Endodermal cell (in vitro differentiated cells): Measurements from ENCODE around the gene FOXP4. TPM values are rescaled to one million over a fixed set of nuclear protein-coding genes. Genes with fewer than 3 reads are reported as not detected.

ENCODE experiments used
- DNase-seq: peaks from one replicate; pipeline ENCODE4 v3.0.0-alpha.2; 2017
- H3K27ac ChIP-seq: 2 replicates; pipeline ENCODE4 v1.5.1; 2013; ENCODE audit warnings: mild to moderate bottlenecking, low read depth, low read length, moderate library complexity
- H3K27me3 ChIP-seq: 2 replicates; pipeline ENCODE4 v1.6.1; 2013; ENCODE audit warnings: mild to moderate bottlenecking, low read length, moderate library complexity; ENCODE audit not compliant: insufficient read depth, control insufficient read depth, poor library complexity, severe bottlenecking
- H3K36me3 ChIP-seq: 2 replicates; pipeline ENCODE4 v1.7.0; 2013; ENCODE audit warnings: mild to moderate bottlenecking, low read length, moderate library complexity; ENCODE audit not compliant: control insufficient read depth, insufficient read depth
- H3K4me1 ChIP-seq: one replicate; pipeline ENCODE4 v1.7.0; 2013; ENCODE audit warnings: low read length; ENCODE audit not compliant: control insufficient read depth, insufficient read depth
- H3K4me3 ChIP-seq: 2 replicates; pipeline ENCODE4 v1.5.1; 2013; ENCODE audit warnings: mild to moderate bottlenecking, low read length, moderate library complexity
- H3K9ac ChIP-seq: 2 replicates; pipeline ENCODE4 v1.6.1; 2013; ENCODE audit warnings: mild to moderate bottlenecking, low read length, moderate library complexity; ENCODE audit not compliant: poor library complexity, severe bottlenecking; ENCODE audit errors: extremely low read depth
- H3K9me3 ChIP-seq: 2 replicates; pipeline ENCODE4 v1.6.1; 2013; ENCODE audit warnings: mild to moderate bottlenecking, low read length, moderate library complexity; ENCODE audit not compliant: control insufficient read depth
- H3K27ac Mint-ChIP-seq: 2 replicates; pipeline ENCODE4 v1.8.0; 2020; ENCODE audit warnings: mixed read lengths
- H3K27me3 Mint-ChIP-seq: 2 replicates; pipeline ENCODE4 v1.8.0; 2021; ENCODE audit warnings: mild to moderate bottlenecking, mixed read lengths; ENCODE audit not compliant: insufficient read depth
- H3K36me3 Mint-ChIP-seq: 2 replicates; pipeline ENCODE4 v1.8.0; 2020; ENCODE audit warnings: low read depth, mixed read lengths
- H3K4me1 Mint-ChIP-seq: 2 replicates; pipeline ENCODE4 v1.8.0; 2020; ENCODE audit warnings: mixed read lengths
- H3K4me3 Mint-ChIP-seq: 2 replicates; pipeline ENCODE4 v1.8.0; 2020; ENCODE audit warnings: mild to moderate bottlenecking, moderate library complexity, mixed read lengths
- H3K9me3 Mint-ChIP-seq: 2 replicates; pipeline ENCODE4 v1.8.0; 2020; ENCODE audit warnings: mild to moderate bottlenecking, mixed read lengths
- WGBS, 2 experiments: methylation state at CpG; one replicate each; pipeline versions ENCODE4 v1.1.5 to v1.1.7; 2013; ENCODE audit warnings: missing lambda C conversion rate in 2 of 2, mixed read lengths in 1 of 2; ENCODE audit not compliant: insufficient coverage in 1 of 2, insufficient read length in 1 of 2; 5-methylcytosine and 5-hydroxymethylcytosine counted together
- long read RNA-seq, 4 experiments: library from polyadenylated mRNA in 2 of 4; library from RNA in 1 of 4; library from capped mRNA in 1 of 4; stranded (forward) in 3 of 4; unstranded in 1 of 4; transcript quantifications; one replicate each; pipeline ENCODE4 v2.0.0, GENCODE V29; 2020 to 2021; ENCODE audit warnings: inconsistent platforms in 1 of 4
- polyA plus RNA-seq, 2 experiments: library from polyadenylated mRNA; stranded (reverse); fragments of 50-300 nt; gene quantifications; one replicate each; pipeline ENCODE4 v1.2.3, GENCODE V29; 2013
- total RNA-seq, 2 donors: library from RNA; stranded (reverse); fragmentation: NEBNext Ultra II Directional in 1 of 2; extraction: Animal tissue kit (Norgen Biotek cat#: 25700) in 1 of 2; gene quantifications; 2 replicates in 1 of 2; 3 replicates in 1 of 2; pipeline ENCODE4 v1.2.1, GENCODE V29; 2021
- TF ChIP-seq, protein P1 (sequence below): fragments of 200-600 bp; sonication (generic); conservative IDR thresholded peaks from 2 replicates; pipeline ENCODE4 v1.5.0; 2021; ENCODE audit warnings: antibody characterized with exemption, mild to moderate bottlenecking

FOXP4 gene, protein sequence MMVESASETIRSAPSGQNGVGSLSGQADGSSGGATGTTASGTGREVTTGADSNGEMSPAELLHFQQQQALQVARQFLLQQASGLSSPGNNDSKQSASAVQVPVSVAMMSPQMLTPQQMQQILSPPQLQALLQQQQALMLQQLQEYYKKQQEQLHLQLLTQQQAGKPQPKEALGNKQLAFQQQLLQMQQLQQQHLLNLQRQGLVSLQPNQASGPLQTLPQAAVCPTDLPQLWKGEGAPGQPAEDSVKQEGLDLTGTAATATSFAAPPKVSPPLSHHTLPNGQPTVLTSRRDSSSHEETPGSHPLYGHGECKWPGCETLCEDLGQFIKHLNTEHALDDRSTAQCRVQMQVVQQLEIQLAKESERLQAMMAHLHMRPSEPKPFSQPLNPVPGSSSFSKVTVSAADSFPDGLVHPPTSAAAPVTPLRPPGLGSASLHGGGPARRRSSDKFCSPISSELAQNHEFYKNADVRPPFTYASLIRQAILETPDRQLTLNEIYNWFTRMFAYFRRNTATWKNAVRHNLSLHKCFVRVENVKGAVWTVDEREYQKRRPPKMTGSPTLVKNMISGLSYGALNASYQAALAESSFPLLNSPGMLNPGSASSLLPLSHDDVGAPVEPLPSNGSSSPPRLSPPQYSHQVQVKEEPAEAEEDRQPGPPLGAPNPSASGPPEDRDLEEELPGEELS
- 10 to 100 TPM; 44.4 to 47.7 TPM for total RNA-seq
- polyA plus RNA-seq (2013, experiment 1 of 2) = 54.1 TPM
- polyA plus RNA-seq (2013, experiment 2 of 2) = 47.0 TPM
- long read RNA-seq, experiment 1, partial matches to known transcripts = 12 of 14 reads
- long read RNA-seq, experiment 1, other reads (novel, unspliced or antisense) = 2 of 14 reads
- long read RNA-seq, experiment 2, full-length matches to known transcripts = 21 of 52 reads
- long read RNA-seq, experiment 2, partial matches to known transcripts = 13 of 52 reads
- long read RNA-seq, experiment 2, other reads (novel, unspliced or antisense) = 18 of 52 reads
- long read RNA-seq, experiment 3 = 0 reads
- long read RNA-seq, experiment 4 = 0 reads

DNA sequence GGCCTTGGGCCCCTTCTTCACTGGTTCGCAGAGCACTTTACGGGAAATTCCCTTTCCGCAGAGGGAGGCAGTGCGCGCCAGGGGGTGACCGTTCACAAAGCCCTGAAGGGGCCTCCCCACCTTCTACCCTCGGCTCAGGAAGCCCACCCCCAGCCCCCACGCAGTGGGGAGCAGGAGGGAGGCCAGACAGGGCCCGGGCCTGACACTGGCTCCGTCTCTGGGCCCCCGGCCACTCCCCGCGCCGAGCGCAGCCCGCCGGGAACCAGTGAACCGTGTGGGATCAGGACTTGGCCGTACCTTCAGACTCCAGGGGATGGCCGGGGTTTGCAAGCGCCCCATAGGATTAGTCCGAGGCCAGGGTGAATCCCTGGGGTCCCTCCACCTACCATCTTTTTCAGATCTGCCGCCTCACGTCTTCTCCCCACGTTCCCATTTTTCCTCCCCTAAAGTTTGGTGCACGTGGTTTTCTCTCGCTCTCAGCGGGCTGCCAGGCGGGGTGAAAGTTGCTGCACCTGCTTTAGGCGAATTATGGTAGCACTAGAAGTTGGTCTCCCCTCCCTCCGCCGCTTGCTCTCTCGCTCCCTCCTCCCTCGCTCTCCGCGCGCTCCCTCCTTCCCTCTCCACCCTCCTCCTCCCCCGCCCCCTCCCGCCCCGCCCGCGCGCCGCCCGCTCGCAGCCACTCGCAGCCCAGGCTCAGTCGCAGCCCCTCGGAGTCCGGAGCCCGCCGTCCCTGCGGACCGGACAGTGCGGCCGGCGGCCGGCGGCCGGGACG is at the start of gene FOXP4:
Gene FOXP4 (plus strand): TSS at position 679 of the 772 bp plus-strand sequence. CDS start 19,380 bp downstream, outside the sequence.
- Mint-ChIP-seq H3K36me3 (peaks cover 6% of the 10 kb centered on the region), H3K27ac (peak within 1 kb of the TSS; percentile 31), H3K4me1 (peaks cover 36% of the 10 kb centered on the region), H3K27me3 (peaks cover 74% of the 10 kb centered on the region), H3K9me3 (no peaks in the 10 kb centered on the region), H3K4me3 (peak within 1 kb of the TSS; percentile 93)
- Histone ChIP-seq H3K4me1 (peaks cover 19% of the 10 kb centered on the region), H3K27ac (no peak within 1 kb of the TSS), H3K27me3 (peaks cover 26% of the 10 kb centered on the region), H3K9ac (peak within 1 kb of the TSS; percentile 63), H3K4me3 (peak within 1 kb of the TSS; percentile 94), H3K36me3 (peaks cover 12% of the 10 kb centered on the region), H3K9me3 (no peaks in the 10 kb centered on the region)
- peak; percentile 96 for DNase-seq
- TF ChIP-seq, protein P1, sequence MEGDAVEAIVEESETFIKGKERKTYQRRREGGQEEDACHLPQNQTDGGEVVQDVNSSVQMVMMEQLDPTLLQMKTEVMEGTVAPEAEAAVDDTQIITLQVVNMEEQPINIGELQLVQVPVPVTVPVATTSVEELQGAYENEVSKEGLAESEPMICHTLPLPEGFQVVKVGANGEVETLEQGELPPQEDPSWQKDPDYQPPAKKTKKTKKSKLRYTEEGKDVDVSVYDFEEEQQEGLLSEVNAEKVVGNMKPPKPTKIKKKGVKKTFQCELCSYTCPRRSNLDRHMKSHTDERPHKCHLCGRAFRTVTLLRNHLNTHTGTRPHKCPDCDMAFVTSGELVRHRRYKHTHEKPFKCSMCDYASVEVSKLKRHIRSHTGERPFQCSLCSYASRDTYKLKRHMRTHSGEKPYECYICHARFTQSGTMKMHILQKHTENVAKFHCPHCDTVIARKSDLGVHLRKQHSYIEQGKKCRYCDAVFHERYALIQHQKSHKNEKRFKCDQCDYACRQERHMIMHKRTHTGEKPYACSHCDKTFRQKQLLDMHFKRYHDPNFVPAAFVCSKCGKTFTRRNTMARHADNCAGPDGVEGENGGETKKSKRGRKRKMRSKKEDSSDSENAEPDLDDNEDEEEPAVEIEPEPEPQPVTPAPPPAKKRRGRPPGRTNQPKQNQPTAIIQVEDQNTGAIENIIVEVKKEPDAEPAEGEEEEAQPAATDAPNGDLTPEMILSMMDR = no peak
- 0% methylated on average over 17 to 58 of the region's 61 CpGs for WGBS, 2 experiments

DNA sequence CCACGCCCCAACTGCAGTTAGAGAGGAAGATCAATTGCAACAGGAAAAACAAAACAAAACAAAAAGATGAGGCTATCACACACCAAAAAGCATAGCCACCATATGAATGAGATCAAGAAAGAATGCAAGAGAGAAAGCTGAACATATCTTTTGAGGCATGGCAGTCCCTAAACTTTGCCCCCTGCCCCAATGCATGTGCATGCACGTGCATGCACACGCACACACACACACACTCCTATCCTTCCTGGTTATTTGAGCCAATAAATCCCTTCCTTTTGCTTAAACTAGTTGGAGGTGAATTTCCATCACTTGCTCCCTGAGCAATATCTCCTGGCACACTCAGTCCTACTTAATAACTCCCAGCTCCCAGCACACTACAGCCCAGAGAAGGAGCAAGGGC is 48.6 kb upstream of the FOXP4 start:
- Histone ChIP-seq H3K4me3 (no peak overlapping the region), H3K36me3 (no peaks in the 10 kb centered on the region), H3K27me3 (no peaks in the 10 kb centered on the region), H3K27ac (no peak overlapping the region), H3K9ac (no peak overlapping the region), H3K9me3 (no peaks in the 10 kb centered on the region), H3K4me1 (peaks cover 3% of the 10 kb centered on the region)
- no peak overlapping the region for H3K4me3 Mint-ChIP-seq
- TF ChIP-seq, protein P1 = no peak
- peaks cover 53% of the 10 kb centered on the region for H3K27me3 Mint-ChIP-seq
- H3K4me1 Mint-ChIP-seq = peaks cover 31% of the 10 kb centered on the region
- H3K27ac Mint-ChIP-seq = no peak overlapping the region
- no peak for DNase-seq
- no peaks in the 10 kb centered on the region for H3K36me3 Mint-ChIP-seq
- H3K9me3 Mint-ChIP-seq = no peaks in the 10 kb centered on the region
- 94% methylated on average over 3 of the region's 3 CpGs; no CpG with 5 or more reads in 1 of the 2 experiments for WGBS, 2 experiments

DNA sequence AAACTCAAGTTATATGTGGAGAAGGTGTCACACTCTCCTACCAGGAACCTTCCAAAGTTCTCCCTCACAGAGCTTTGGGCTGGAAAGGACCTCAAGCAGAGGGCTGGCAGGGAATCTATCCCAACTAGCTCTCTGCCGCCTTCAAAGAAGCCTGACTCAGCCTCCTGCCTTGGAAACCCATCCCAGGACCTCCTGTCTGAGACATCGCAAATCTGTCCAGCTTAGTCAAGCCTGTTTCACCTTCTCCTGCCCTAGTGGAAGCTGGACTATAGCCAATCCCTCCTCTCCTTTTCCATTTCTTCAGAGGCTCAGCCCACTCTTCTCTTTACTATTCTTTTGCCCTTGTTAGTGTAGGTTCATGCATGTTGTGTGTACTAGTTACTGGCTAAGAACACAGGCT is 48.2 kb upstream of the FOXP4 start:
- Histone ChIP-seq H3K36me3 (no peaks in the 10 kb centered on the region), H3K4me3 (no peak overlapping the region), H3K27me3 (no peaks in the 10 kb centered on the region), H3K27ac (no peak overlapping the region), H3K9me3 (no peaks in the 10 kb centered on the region), H3K4me1 (peaks cover 6% of the 10 kb centered on the region), H3K9ac (no peak overlapping the region)
- Mint-ChIP-seq H3K4me1 (peaks cover 31% of the 10 kb centered on the region), H3K27me3 (peaks cover 49% of the 10 kb centered on the region), H3K36me3 (no peaks in the 10 kb centered on the region), H3K9me3 (no peaks in the 10 kb centered on the region), H3K27ac (no peak overlapping the region), H3K4me3 (no peak overlapping the region)
- no peak for DNase-seq
- TF ChIP-seq, protein P1 = no peak
- whole genome bisulfite sequencing, 2 experiments = 85% methylated on average over 2 of the region's 2 CpGs; no CpG with 5 or more reads in 1 of the 2 experiments
